ENCODE data around the gene EFEMP2.

The EFEMP2 gene

GRCh38 chr11:65872586-65873317 lies at the start of gene EFEMP2:
Gene EFEMP2 (minus strand): TSS chr11:65872800. CDS start chr11:65872354, 446 bp downstream.
- no peak for DNase-seq (ENCODE audit: low spot score)

GRCh38 chr11:65921876-65922275 lies 49.3 kb upstream of the EFEMP2 start:
- DNase-seq (ENCODE audit: low spot score) = no peak

GRCh38 chr11:65921033-65921555 lies 48.5 kb upstream of the EFEMP2 start:
- DNase-seq (ENCODE audit: low spot score) = no peak

- no peak for DNase-seq (ENCODE audit: low spot score)
Measured at GRCh38 chr11:65920372-65920802, 47.8 kb upstream of the EFEMP2 start.

GRCh38 chr11:65919573-65920371 lies 47.2 kb upstream of the EFEMP2 start:
- DNase-seq (ENCODE audit: low spot score) = no peak

GRCh38 chr11:65919141-65919572 lies 46.6 kb upstream of the EFEMP2 start, which contains the start of gene DRAP1:
Gene DRAP1 (plus strand): TSS chr11:65919426. CDS start chr11:65919502, 76 bp downstream.
- peak; percentile 100 for DNase-seq (ENCODE audit: low spot score)

- no peak for DNase-seq (ENCODE audit: low spot score)
Measured at GRCh38 chr11:65918211-65919140, 45.9 kb upstream of the EFEMP2 start, which contains the start of gene C11orf68. Gene C11orf68 (minus strand): TSS chr11:65919062. CDS start chr11:65919031, 31 bp downstream.

- no peak for DNase-seq (ENCODE audit: low spot score)
Measured at GRCh38 chr11:65917434-65918210, 45.0 kb upstream of the EFEMP2 start.

- DNase-seq (ENCODE audit: low spot score) = no peak
Measured at GRCh38 chr11:65917077-65917433, 44.5 kb upstream of the EFEMP2 start.

GRCh38 chr11:65916391-65916790 lies 43.8 kb upstream of the EFEMP2 start:
- no peak for DNase-seq (ENCODE audit: low spot score)

- peak; percentile 45 for DNase-seq (ENCODE audit: low spot score)
Measured at GRCh38 chr11:65915821-65916251, 43.2 kb upstream of the EFEMP2 start.

GRCh38 chr11:65915101-65915820 lies 42.7 kb upstream of the EFEMP2 start:
- no peak for DNase-seq (ENCODE audit: low spot score)

- DNase-seq (ENCODE audit: low spot score) = no peak
Measured at GRCh38 chr11:65912845-65913244, 40.2 kb upstream of the EFEMP2 start.

GRCh38 chr11:65911682-65912568 lies 39.3 kb upstream of the EFEMP2 start:
- no peak for DNase-seq (ENCODE audit: low spot score)

GRCh38 chr11:65907878-65908277 lies 35.3 kb upstream of the EFEMP2 start:
- no peak for DNase-seq (ENCODE audit: low spot score)

GRCh38 chr11:65906602-65907001 lies 34.0 kb upstream of the EFEMP2 start:
- DNase-seq (ENCODE audit: low spot score) = no peak

GRCh38 chr11:65903715-65904114 lies 31.1 kb upstream of the EFEMP2 start:
- DNase-seq (ENCODE audit: low spot score) = no peak

- no peak for DNase-seq (ENCODE audit: low spot score)
Measured at GRCh38 chr11:65903068-65903481, 30.5 kb upstream of the EFEMP2 start.

GRCh38 chr11:65900899-65901180 lies 28.2 kb upstream of the EFEMP2 start:
- no peak for DNase-seq (ENCODE audit: low spot score)
